HCT116 (cell line): ENCODE data around the gene PCDHGA9. TPM values are rescaled to one million over a fixed set of nuclear protein-coding genes. Genes with fewer than 3 reads are reported as not detected.
"Not testable (repeated sequence)": the region's sequence is repeated elsewhere in the genome, so short reads cannot be mapped to it uniquely, and the experiment has no call there.

ENCODE experiments used
- ATAC-seq: fragments of 200-7000 bp; cut with Tn5 transposase; 2 replicates; pipeline ENCODE4 v1.9.1; 2020; ENCODE audit warnings: mild to moderate bottlenecking, moderate library complexity
- BruUV-seq: library from RNA; stranded (reverse); fragments of 400-500 nt; replicated peaks from 2 replicates; lab custom pipeline; 2021; lab: Mats Ljungman, UMichigan
- CTCF ChIA-PET: fragments of 300-600 bp; sonication (Branson Sonifier 250); formaldehyde crosslinking; loops from one replicate; lab custom pipeline; 2021; ENCODE audit warnings: antibody characterized with exemption; lab: Charles Lee
- POLR2A ChIA-PET: fragments of 300-600, 350-600 bp; sonication (Branson Sonifier 250); formaldehyde crosslinking; loops from one replicate; lab custom pipeline; 2021; ENCODE audit warnings: antibody characterized with exemption; lab: Charles Lee
- RAD21 ChIA-PET, 2 experiments: fragments of 300-600 bp; sonication (Branson Sonifier 250); formaldehyde crosslinking; loops; one replicate each; lab custom pipeline; 2023; ENCODE audit warnings: low total read pairs in 2 of 2; ENCODE audit not compliant: uncharacterized antibody in 2 of 2, unreplicated experiment in 2 of 2, low non-redundant PET in 1 of 2; lab: Charles Lee
- DNase-seq: peaks from one replicate; pipeline ENCODE4 v3.0.0-alpha.2; 2010; ENCODE audit warnings: low read depth, low spot score
- H2AFZ ChIP-seq: fragments of 200-600 bp; shearing (Covaris generic), sonication (generic); 2 replicates; pipeline ENCODE4 v1.6.1; 2017; ENCODE audit warnings: low read depth, mixed run types, mixed read lengths, antibody characterized with exemption, low read length; ENCODE audit not compliant: poor library complexity, severe bottlenecking
- H3K27ac ChIP-seq: 2 replicates; pipeline ENCODE4 v1.5.1; 2012; ENCODE audit warnings: low read depth, low read length
- H3K27me3 ChIP-seq: fragments of 200-600 bp; sonication (generic); 2 replicates; pipeline ENCODE4 v1.6.1; 2016; ENCODE audit warnings: mixed run types, low read length, mixed read lengths; ENCODE audit not compliant: insufficient read depth
- H3K36me3 ChIP-seq, 2 experiments: fragments of 200-500 bp in 1 of 2; fragments of 200-600 bp in 1 of 2; sonication (Bioruptor generic) in 1 of 2; sonication (generic) in 1 of 2; 2 replicates each; pipeline versions ENCODE4 v1.5.1 to v1.6.1; 2014 to 2016; ENCODE audit warnings: low read length in 2 of 2, inconsistent platforms in 1 of 2, mixed read lengths in 1 of 2, mixed run types in 1 of 2; ENCODE audit not compliant: insufficient read depth in 2 of 2, control insufficient read depth in 1 of 2
- H3K4me1 ChIP-seq, 2 experiments: fragments of 200-600 bp in 1 of 2; sonication (generic) in 1 of 2; 2 replicates each; pipeline versions ENCODE4 v1.5.1 to v1.6.1; 2012 to 2017; ENCODE audit warnings: low read length in 2 of 2, inconsistent platforms in 1 of 2, mild to moderate bottlenecking in 1 of 2, mixed read lengths in 1 of 2, mixed run types in 1 of 2, moderate library complexity in 1 of 2; ENCODE audit not compliant: insufficient read depth in 2 of 2, control insufficient read depth in 1 of 2
- H3K4me2 ChIP-seq: fragments of 200-600 bp; sonication (generic); 2 replicates; pipeline ENCODE4 v1.6.1; 2017; ENCODE audit warnings: mixed run types, low read length, mixed read lengths
- H3K4me3 ChIP-seq, 2 experiments: fragments of 200-600 bp in 1 of 2; sonication (generic) in 1 of 2; replicated peaks in 1 of 2; 2 replicates each; pipeline ENCODE4 v1.5.1; 2011 to 2016; ENCODE audit warnings: low read length in 2 of 2, control low read depth in 1 of 2, low read depth in 1 of 2, mild to moderate bottlenecking in 1 of 2, mixed read lengths in 1 of 2, mixed run types in 1 of 2
- H3K79me2 ChIP-seq: fragments of 200-600 bp; sonication (generic); 2 replicates; pipeline ENCODE4 v1.6.1; 2017; ENCODE audit warnings: mild to moderate bottlenecking, mixed run types, low read length, moderate library complexity, mixed read lengths; ENCODE audit not compliant: insufficient read depth
- H3K9ac ChIP-seq: fragments of 200-600 bp; sonication (generic); 2 replicates; pipeline ENCODE4 v1.6.1; 2016; ENCODE audit warnings: low read length, mixed read lengths
- H3K9me2 ChIP-seq: fragments of 200-600 bp; sonication (generic), shearing (Covaris generic); 2 replicates; pipeline ENCODE4 v1.6.1; 2017; ENCODE audit warnings: mixed run types, mild to moderate bottlenecking, moderate library complexity; ENCODE audit not compliant: insufficient read depth
- H3K9me3 ChIP-seq, 2 experiments: fragments of 200-500 bp in 1 of 2; fragments of 200-600 bp in 1 of 2; sonication (Bioruptor generic) in 1 of 2; sonication (generic) in 1 of 2; 2 replicates each; pipeline ENCODE4 v1.6.1; 2014 to 2017; ENCODE audit warnings: low read length in 2 of 2, mixed read lengths in 2 of 2, inconsistent platforms in 1 of 2, low read depth in 1 of 2, mild to moderate bottlenecking in 1 of 2, mixed run types in 1 of 2, moderate library complexity in 1 of 2; ENCODE audit not compliant: control insufficient read depth in 1 of 2, insufficient read depth in 1 of 2
- H4K20me1 ChIP-seq: fragments of 200-600 bp; sonication (generic), shearing (Covaris generic); 2 replicates; pipeline ENCODE4 v1.6.1; 2017; ENCODE audit warnings: mixed run types, mild to moderate bottlenecking, moderate library complexity; ENCODE audit not compliant: insufficient read depth
- POLR2A ChIP-seq: IDR thresholded peaks from 2 replicates; pipeline ENCODE4 v1.7.0; 2011; ENCODE audit warnings: borderline replicate concordance; ENCODE audit not compliant: insufficient read depth, insufficient read length; ENCODE audit errors: extremely low read depth
- ZFX ChIP-seq: fragments of 450-650 bp; IDR thresholded peaks from 2 replicates; pipeline ENCODE4 v1.6.1; 2017
- intact Hi-C: fragments of 100-400 bp; cut with micrococcal nuclease; formaldehyde crosslinking; loops from 2 replicates; pipeline ENCODE4 v1.10.0; 2022
- total RNA-seq: library from RNA; stranded (reverse); gene quantifications from one replicate; pipeline ENCODE4 v1.2.1, GENCODE V29; 2021; ENCODE audit not compliant: unreplicated experiment
- TF ChIP-seq, protein P1 (sequence below), 3 experiments: fragments of 200-600 bp in 1 of 3; sonication (generic) in 1 of 3; IDR thresholded peaks in 2 of 3; conservative IDR thresholded peaks in 1 of 3; 2 replicates each; pipeline ENCODE4 v1.5.1; 2012 to 2017; ENCODE audit warnings: low read depth in 2 of 3, low read length in 2 of 3, antibody characterized with exemption in 1 of 3, borderline replicate concordance in 1 of 3, control low read depth in 1 of 3, mild to moderate bottlenecking in 1 of 3, mixed read lengths in 1 of 3, mixed run types in 1 of 3, moderate library complexity in 1 of 3; ENCODE audit not compliant: insufficient read depth in 1 of 3

Gene PCDHGA9
- total RNA-seq, 1 experiment from 2014 or later = 0.34 TPM

DNA sequence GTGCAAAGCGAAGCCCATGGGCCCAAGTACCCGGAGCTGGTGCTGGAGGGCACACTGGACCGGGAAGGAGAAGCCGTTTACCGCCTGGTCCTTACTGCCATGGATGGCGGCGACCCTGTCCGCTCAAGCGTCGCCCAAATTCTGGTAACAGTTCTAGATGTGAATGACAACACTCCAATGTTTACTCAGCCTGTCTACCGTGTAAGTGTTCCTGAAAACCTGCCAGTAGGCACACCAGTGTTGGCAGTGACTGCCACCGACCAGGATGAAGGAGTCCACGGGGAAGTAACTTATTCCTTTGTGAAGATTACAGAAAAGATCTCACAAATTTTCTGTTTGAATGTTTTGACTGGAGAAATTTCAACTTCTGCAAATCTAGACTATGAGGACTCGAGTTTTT, 28.0 kb upstream of the PCDHGA9 start:
- intact Hi-C loops = no loop called here
- BruUV-seq = no TSS peak
- no peaks in the 10 kb centered on the region for H3K27me3 ChIP-seq
- ATAC-seq (no peak), DNase-seq (no peak)
- peaks cover 0 to 12% of the 10 kb centered on the region in 2 experiments; a peak in 2 of 4 replicates for H3K9me3 ChIP-seq
- H3K9ac ChIP-seq = no peak overlapping the region
- H3K4me1 ChIP-seq = no peaks in the 10 kb centered on the region
- no peak overlapping the region for H2AFZ ChIP-seq
- H3K4me3 ChIP-seq = no peak overlapping the region
- no peak overlapping the region for H3K27ac ChIP-seq
- ChIA-PET RAD21 (no interaction called here), CTCF (no interaction called here), POLR2A (no interaction called here)
- TF ChIP-seq POLR2A = no peak
- no peak for TF ChIP-seq ZFX
- TF ChIP-seq, protein P1, sequence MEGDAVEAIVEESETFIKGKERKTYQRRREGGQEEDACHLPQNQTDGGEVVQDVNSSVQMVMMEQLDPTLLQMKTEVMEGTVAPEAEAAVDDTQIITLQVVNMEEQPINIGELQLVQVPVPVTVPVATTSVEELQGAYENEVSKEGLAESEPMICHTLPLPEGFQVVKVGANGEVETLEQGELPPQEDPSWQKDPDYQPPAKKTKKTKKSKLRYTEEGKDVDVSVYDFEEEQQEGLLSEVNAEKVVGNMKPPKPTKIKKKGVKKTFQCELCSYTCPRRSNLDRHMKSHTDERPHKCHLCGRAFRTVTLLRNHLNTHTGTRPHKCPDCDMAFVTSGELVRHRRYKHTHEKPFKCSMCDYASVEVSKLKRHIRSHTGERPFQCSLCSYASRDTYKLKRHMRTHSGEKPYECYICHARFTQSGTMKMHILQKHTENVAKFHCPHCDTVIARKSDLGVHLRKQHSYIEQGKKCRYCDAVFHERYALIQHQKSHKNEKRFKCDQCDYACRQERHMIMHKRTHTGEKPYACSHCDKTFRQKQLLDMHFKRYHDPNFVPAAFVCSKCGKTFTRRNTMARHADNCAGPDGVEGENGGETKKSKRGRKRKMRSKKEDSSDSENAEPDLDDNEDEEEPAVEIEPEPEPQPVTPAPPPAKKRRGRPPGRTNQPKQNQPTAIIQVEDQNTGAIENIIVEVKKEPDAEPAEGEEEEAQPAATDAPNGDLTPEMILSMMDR (IDR thresholded peaks at IDR 0.05 in 2 of 3, conservative IDR thresholded peaks at IDR 0.05 in 1 of 3; ENCODE audit: borderline replicate concordance in 1 of 3, insufficient read depth in 1 of 3, low read depth in 2 of 3, low read length in 2 of 3) = no peak
- H3K9me2 ChIP-seq = no peaks in the 10 kb centered on the region
- no peaks in the 10 kb centered on the region for H3K79me2 ChIP-seq
- H3K4me2 ChIP-seq = no peak overlapping the region
- H4K20me1 ChIP-seq = no peaks in the 10 kb centered on the region
- no peaks in the 10 kb centered on the region for H3K36me3 ChIP-seq

DNA sequence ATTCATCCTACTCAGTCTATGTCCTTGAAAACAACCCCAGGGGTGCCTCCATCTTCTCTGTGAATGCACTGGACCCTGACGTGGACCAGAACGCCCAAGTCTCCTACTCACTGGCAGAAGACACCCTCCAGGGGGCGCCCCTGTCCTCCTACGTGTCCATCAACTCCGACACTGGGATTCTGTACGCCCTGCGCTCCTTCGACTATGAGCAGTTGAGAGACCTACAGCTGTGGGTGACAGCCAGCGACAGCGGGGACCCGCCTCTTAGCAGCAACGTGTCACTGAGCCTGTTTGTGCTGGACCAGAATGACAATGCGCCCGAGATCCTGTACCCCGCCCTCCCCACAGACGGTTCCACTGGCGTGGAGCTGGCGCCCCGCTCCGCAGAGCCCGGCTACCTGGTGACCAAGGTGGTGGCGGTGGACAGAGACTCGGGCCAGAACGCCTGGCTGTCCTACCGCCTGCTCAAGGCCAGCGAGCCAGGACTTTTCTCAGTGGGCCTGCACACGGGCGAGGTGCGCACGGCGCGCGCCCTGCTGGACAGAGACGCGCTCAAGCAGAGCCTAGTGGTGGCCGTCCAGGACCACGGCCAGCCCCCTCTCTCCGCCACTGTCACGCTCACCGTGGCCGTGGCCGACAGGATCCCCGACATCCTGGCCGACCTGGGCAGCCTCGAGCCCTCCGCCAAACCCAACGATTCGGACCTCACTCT, 27.0 kb upstream of the PCDHGA9 start:
- H3K9ac ChIP-seq, CTCF ChIA-PET, DNase-seq, H3K79me2 ChIP-seq, ATAC-seq, RAD21 ChIA-PET, H2AFZ ChIP-seq, H3K27me3 ChIP-seq, POLR2A ChIA-PET, H3K9me2 ChIP-seq, H3K9me3 ChIP-seq, H3K4me1 ChIP-seq, intact Hi-C loops, H4K20me1 ChIP-seq, H3K4me3 ChIP-seq, H3K4me2 ChIP-seq, H3K27ac ChIP-seq, H3K36me3 ChIP-seq, BruUV-seq: not testable (repeated sequence)
- TF ChIP-seq, protein P1 (IDR thresholded peaks at IDR 0.05 in 2 of 3, conservative IDR thresholded peaks at IDR 0.05 in 1 of 3; ENCODE audit: borderline replicate concordance in 1 of 3, insufficient read depth in 1 of 3, low read depth in 2 of 3, low read length in 2 of 3) = peak in 1 of 3 experiments; percentile 21; a peak in 1 of 6 replicates
